ENCODE data around the gene SCGB1C1.

DNA sequence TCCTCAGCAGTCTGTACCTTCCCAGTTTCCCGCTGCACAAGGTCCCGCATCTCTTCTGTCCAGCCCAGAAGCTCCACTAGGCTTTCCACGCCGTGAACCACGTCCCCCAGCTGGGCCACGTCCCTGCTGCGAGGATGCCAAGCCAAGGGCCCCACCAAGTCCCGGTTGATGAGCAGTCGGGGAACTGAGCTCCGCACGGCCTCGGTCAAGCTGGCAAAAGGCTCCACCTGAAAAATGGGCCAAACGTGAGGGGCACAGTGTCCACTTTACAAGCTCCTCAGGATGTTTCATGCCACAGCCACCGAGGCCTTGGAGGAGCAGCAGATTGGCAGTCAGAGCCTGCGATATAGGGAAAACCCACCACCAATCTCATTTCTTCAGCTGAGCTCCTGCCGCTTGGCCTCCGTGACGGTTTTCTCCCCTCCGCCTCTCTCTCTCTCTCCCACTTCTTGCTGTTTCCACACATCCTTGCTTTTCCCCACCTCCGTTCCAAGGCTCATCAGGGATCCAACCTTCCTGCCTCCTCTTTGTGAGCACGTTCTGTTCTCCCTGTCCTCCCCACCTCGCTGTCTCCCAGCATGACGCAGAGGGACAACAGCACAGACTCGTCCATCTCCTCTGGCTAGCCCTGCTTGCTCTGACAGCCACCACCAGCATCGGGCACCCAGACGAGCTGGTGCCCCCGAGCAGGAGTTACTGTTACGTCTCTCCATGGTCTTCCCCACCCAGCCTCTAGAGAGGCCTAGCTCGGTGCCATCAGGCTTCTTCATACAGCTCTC is 26.1 kb downstream of the SCGB1C1 start:
- TF ChIP-seq CTCF (IDR thresholded peaks at IDR 0.05; ENCODE audit: poor library complexity) (no peak), EZH2 (IDR thresholded peaks at IDR 0.05; ENCODE audit: borderline replicate concordance) (no peak)

All from hepatocyte (in vitro differentiated cells).